GM19395 (cell line): ENCODE measurements around the gene PODXL.
"Not testable (repeated sequence)": the region's sequence is repeated elsewhere in the genome, so short reads cannot be mapped to it uniquely, and the experiment has no call there.

ENCODE experiments used
- ATAC-seq: cut with Tn5 transposase; IDR thresholded peaks from one replicate; pipeline ENCODE4 v1.9.1; 2021; ENCODE audit warnings: mild to moderate bottlenecking, moderate library complexity; ENCODE audit not compliant: unreplicated experiment

PODXL gene

GRCh38 chr7:131511774-131512535 is 44.5 kb downstream of the PODXL start:
- no peak for ATAC-seq

- ATAC-seq, result no peak
Observed at GRCh38 chr7:131511071-131511470, 45.4 kb downstream of the PODXL start.

- no peak for ATAC-seq
Observed at GRCh38 chr7:131509781-131510180, 46.6 kb downstream of the PODXL start.

GRCh38 chr7:131508754-131509486 is 47.5 kb downstream of the PODXL start:
- ATAC-seq, result no peak

GRCh38 chr7:131507592-131508331 is 48.7 kb downstream of the PODXL start:
- peak; percentile 75 for ATAC-seq

GRCh38 chr7:131506597-131506996 is 49.8 kb downstream of the PODXL start:
- no peak for ATAC-seq

- no peak for ATAC-seq
Observed at GRCh38 chr7:131505636-131506557, 50.5 kb downstream of the PODXL start.

GRCh38 chr7:131505037-131505620 is 51.3 kb downstream of the PODXL start:
- ATAC-seq, result not testable (repeated sequence)

GRCh38 chr7:131504157-131504899 is 52.1 kb downstream of the PODXL start:
- no peak for ATAC-seq

GRCh38 chr7:131503639-131504038 is 52.8 kb downstream of the PODXL start:
- no peak for ATAC-seq

- ATAC-seq, result no peak
Observed at GRCh38 chr7:131502810-131503508, 53.5 kb downstream of the PODXL start.

GRCh38 chr7:131501930-131502685 is 54.3 kb downstream of the PODXL start:
- no peak for ATAC-seq

GRCh38 chr7:131501422-131501821 is 55.0 kb downstream of the PODXL start:
- ATAC-seq, result peak; percentile 85

GRCh38 chr7:131500357-131500756 is 56.1 kb downstream of the PODXL start:
- ATAC-seq, result no peak

GRCh38 chr7:131499801-131500200 is 56.6 kb downstream of the PODXL start:
- ATAC-seq, result no peak

GRCh38 chr7:131498237-131498885 is 58.1 kb downstream of the PODXL start:
- ATAC-seq, result no peak

- no peak for ATAC-seq
Observed at GRCh38 chr7:131497454-131497853, 59.0 kb downstream of the PODXL start.
